Measurements from ENCODE around the gene CACNA1C.

Gene CACNA1C

GRCh38 chr12:2035431-2036055, 17.2 kb upstream of the CACNA1C start:
- DNase-seq: no peak

- DNase-seq: no peak
Measured at GRCh38 chr12:2039034-2039433, 13.8 kb upstream of the CACNA1C start.

GRCh38 chr12:2043054-2043453, 9.7 kb upstream of the CACNA1C start:
- DNase-seq: no peak

- no peak for DNase-seq
Measured at GRCh38 chr12:2044165-2044564, 8.6 kb upstream of the CACNA1C start.

GRCh38 chr12:2046957-2047356, 5.8 kb upstream of the CACNA1C start:
- DNase-seq: no peak

- DNase-seq: no peak
Measured at GRCh38 chr12:2047752-2048151, 5.0 kb upstream of the CACNA1C start.

- DNase-seq: no peak
Measured at GRCh38 chr12:2049604-2050540, 2.9 kb upstream of the CACNA1C start.

GRCh38 chr12:2051700-2052621, 826 bp upstream of the CACNA1C start:
- DNase-seq: no peak

GRCh38 chr12:2053691-2054090, 904 bp downstream of the CACNA1C start:
- DNase-seq: no peak

- no peak for DNase-seq
Measured at GRCh38 chr12:2054091-2055018, 1.6 kb downstream of the CACNA1C start.

- DNase-seq: peak; percentile 40
Measured at GRCh38 chr12:2057041-2057794, 4.4 kb downstream of the CACNA1C start.

GRCh38 chr12:2057795-2058408, 5.1 kb downstream of the CACNA1C start:
- no peak for DNase-seq

- no peak for DNase-seq
Measured at GRCh38 chr12:2058837-2059236, 6.0 kb downstream of the CACNA1C start.

- no peak for DNase-seq
Measured at GRCh38 chr12:2061402-2061801, 8.6 kb downstream of the CACNA1C start.

GRCh38 chr12:2064071-2064507, 11.3 kb downstream of the CACNA1C start:
- peak; percentile 27 for DNase-seq

GRCh38 chr12:2068653-2069052, 15.9 kb downstream of the CACNA1C start:
- DNase-seq: no peak

- DNase-seq: no peak
Measured at GRCh38 chr12:2070440-2071045, 17.8 kb downstream of the CACNA1C start.

- no peak for DNase-seq
Measured at GRCh38 chr12:2074792-2075191, 22.0 kb downstream of the CACNA1C start.

GRCh38 chr12:2075508-2076195, 22.9 kb downstream of the CACNA1C start:
- DNase-seq: no peak

- no peak for DNase-seq
Measured at GRCh38 chr12:2076196-2076570, 23.4 kb downstream of the CACNA1C start.
